VCaP (cell line): ENCODE results near the gene APH1B.
"Not testable (repeated sequence)": the region's sequence is repeated elsewhere in the genome, so short reads cannot be mapped to it uniquely, and the experiment has no call there.

Source experiments
- H3K27ac ChIP-seq: fragments of 450-650 bp; 2 replicates; pipeline ENCODE4 v1.5.1; 2017
- TF ChIP-seq, protein P1 (sequence below): fragments of 450-650 bp; conservative IDR thresholded peaks from 2 replicates; pipeline ENCODE4 v1.5.1; 2017; ENCODE audit warnings: mild to moderate bottlenecking, moderate library complexity

APH1B gene

DNA sequence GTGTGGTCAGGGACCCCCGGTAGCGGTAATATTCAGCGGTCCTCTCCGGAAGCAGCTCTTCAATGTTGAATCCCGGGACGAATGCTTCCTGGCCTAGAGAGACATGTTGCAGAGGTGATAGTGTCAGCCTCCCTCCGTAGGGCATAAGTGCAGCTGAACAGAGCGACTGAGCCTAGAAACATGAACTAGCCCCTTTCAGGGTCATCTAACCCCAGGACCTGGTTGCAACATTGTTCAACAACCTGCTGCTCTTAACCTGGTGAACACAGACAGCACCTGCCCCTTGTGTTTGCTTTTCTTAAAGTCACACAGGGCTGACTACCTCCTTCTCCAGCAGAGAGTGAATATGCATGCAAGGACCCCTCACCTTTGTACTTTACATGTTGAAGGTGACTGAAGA lies 62.9 kb downstream of the APH1B start:
- TF ChIP-seq, protein P1, sequence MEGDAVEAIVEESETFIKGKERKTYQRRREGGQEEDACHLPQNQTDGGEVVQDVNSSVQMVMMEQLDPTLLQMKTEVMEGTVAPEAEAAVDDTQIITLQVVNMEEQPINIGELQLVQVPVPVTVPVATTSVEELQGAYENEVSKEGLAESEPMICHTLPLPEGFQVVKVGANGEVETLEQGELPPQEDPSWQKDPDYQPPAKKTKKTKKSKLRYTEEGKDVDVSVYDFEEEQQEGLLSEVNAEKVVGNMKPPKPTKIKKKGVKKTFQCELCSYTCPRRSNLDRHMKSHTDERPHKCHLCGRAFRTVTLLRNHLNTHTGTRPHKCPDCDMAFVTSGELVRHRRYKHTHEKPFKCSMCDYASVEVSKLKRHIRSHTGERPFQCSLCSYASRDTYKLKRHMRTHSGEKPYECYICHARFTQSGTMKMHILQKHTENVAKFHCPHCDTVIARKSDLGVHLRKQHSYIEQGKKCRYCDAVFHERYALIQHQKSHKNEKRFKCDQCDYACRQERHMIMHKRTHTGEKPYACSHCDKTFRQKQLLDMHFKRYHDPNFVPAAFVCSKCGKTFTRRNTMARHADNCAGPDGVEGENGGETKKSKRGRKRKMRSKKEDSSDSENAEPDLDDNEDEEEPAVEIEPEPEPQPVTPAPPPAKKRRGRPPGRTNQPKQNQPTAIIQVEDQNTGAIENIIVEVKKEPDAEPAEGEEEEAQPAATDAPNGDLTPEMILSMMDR = no peak
- no peak overlapping the region for H3K27ac ChIP-seq

DNA sequence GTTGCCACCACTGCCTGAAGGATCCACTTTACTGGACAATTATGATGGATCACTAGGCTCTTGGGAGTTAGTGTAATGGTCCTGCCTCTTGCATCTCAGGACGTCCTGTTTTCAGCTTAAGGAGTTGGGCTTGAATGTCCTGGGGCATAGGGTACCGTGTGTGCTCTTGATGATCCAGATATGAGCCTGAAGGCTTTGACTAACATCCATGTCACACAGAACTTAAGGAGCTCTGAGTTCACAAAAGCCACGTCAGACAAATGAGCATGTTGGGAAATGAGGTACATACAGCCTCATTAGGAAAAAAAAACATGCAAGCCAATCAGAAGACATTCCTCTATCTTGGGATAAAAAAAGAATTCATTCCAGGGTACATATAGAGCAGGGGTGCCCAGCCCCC lies 63.5 kb downstream of the APH1B start:
- TF ChIP-seq, protein P1 = no peak
- no peak overlapping the region for H3K27ac ChIP-seq

DNA sequence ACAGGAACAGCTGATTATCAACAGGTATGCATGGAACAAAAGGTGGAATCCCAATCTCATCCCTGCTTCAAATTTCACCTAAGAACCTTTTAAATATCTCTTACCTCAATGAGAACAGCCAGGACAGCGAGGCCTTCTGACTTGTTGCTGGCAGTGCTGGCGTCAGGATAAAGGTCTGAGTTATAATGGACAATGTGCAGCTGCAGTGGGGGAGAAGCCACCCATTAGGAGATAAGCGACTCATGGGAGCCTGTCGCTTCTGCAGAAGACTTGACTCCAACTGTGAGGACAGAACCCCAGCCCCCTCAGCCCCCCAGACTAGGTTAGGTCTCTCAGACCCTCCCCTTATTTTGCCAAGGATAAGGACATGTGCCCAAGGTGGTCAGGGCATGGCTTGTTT lies 64.5 kb downstream of the APH1B start:
- H3K27ac ChIP-seq = no peak overlapping the region
- TF ChIP-seq, protein P1 = no peak

DNA sequence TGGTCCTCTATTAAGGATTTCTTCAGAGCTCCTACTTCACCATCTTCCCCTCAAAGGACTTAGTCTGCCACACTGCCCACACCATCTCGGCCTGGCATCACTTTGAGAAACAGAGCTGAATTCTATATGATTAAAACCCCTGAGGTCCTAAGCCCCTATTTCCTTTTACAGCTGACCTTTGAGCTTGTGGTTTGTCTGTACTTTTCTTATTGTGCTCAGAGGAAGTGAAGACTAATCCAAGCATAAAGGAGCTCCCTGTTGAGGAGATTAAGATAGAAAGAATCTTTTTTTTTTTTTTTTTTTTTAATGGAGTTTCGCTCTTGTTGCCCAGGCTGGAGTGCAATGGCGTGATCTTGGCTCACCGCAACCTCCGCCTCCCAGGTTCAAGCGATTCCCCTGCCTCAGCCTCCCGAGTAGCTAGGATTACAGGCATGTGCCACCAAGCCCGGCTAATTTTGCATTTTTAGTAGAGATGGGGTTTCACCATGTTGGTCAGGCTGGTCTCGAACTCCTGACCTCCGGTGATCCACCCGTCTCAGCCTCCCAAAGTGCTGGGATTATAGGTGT lies 65.7 kb downstream of the APH1B start:
- not testable (repeated sequence) for H3K27ac ChIP-seq

DNA sequence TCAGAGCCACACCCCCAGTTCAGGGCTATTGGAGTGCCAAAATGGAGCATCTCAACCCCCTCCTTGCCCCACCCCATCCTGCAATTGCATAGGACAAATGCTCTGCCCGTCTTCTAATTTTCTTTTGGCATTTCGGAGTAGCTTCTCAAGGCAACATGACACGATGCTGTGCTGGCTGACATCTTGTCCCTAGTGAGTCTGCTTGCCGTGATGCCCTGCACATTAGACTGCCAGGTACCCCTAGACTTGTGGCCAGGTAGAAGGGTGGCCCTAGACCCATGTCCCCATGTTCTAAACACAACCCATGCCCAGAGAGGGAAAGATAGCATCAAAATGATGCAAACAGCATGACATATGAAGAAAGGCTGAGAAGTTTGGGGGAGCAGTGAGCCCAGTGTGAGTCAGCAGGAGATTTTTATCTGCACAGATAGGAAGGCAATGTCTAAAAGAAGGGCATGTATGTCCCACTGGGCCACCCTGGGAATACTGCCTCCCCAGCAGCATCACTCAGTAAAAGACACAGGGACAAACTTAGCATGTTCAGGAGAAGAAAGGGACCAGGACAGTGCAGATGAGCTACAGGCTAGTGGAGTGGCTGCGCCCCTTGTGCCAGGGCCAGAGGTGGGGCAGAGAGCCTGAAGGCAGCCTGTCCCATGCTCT lies 67.5 kb downstream of the APH1B start:
- TF ChIP-seq, protein P1 = no peak
- no peak overlapping the region for H3K27ac ChIP-seq

DNA sequence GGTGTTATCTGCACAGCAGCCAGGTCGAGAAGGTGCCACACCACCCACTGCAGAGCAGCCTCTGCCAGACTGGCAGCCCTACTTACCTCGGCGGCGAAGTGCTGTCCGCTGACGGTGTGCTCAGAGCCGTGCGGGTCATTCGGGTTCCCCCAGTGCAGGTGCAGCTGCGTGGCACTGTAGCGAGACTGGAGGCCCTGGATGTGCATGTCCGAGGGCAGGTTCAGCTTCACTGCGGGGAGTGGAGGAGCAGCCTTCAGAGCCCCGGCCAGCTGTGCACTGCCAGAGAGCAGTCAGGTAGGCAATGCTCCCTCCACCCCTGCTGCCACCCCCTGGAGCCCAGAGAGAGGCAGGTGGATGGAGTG lies 68.0 kb downstream of the APH1B start:
- H3K27ac ChIP-seq = no peak overlapping the region

DNA sequence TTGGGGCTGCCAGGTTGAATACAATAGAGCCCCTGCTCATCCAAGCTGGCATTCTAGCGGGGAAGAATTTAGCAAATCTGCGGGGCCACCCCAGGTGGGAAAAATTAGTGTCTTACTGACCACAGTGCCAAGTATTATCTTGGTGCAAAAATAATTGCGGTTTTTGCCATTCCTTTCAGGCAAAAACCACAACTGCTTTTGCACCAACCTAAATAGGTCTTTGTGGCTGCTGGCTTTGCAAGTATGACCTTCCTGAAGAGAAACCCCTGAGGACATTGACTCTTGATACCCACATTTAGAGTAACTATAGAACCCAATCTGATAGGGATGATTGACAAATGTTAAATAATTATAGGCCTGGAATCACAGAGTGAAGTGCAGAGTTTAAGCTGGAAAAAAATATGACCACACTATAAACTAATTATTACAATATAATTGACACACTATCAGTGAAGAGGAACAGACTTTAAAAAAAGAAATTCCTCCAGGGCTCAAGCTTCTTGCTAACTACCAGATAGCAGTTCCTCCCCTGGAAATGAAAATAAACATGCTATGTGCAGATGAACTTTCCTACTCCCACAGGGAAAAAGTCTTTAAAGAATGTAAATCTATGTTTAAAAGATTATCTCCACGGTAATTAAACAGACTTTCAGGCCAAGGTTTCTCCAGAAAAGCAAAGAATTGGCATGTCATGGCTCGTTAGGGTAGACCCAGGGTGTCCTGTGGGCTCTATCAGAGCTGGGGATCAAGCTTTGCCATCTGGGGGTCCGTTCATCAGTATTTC lies 69.9 kb downstream of the APH1B start:
- TF ChIP-seq, protein P1 = no peak
- peak overlapping the region; percentile 70; the same call in 1 of the 2 replicates for H3K27ac ChIP-seq

More for the DNA sequence above, 68.0 kb downstream of the APH1B start:
- TF ChIP-seq, protein P1 = no peak

DNA sequence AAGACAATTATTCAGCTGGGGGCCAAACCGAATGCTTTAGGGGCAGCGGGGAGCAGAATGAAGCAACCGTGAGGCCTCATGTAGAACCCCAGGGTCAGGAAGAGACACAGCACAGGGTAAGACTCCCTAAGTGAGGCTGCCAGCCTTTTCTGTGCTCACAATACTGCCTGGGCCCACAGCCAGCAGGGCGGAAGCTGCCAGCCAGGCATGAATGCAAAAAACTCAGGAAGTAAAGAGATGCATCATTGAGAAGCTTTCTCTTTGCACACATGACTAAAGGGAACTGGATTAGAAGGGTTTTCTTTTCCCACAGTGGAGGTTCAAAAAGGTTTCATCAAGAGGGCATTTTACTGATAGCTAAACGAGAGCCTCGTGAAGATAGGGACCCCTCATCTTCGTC lies 71.0 kb downstream of the APH1B start:
- TF ChIP-seq, protein P1 = no peak
- peak overlapping the region; percentile 70 for H3K27ac ChIP-seq
